ENCODE results near the gene TSBP1.
"Not testable (repeated sequence)": the region's sequence is repeated elsewhere in the genome, so short reads cannot be mapped to it uniquely, and the experiment has no call there.

TSBP1 gene

GRCh38 chr6:32317541-32317940, 54.2 kb downstream of the TSBP1 start:
- TF ChIP-seq CTCF (conservative IDR thresholded peaks at IDR 0.05; ENCODE audit: low read depth, low read length): no peak
- DNase-seq (ENCODE audit: low read depth): no peak
- no peak overlapping the region for H3K4me3 ChIP-seq (ENCODE audit: low read depth, low read length)

DNA sequence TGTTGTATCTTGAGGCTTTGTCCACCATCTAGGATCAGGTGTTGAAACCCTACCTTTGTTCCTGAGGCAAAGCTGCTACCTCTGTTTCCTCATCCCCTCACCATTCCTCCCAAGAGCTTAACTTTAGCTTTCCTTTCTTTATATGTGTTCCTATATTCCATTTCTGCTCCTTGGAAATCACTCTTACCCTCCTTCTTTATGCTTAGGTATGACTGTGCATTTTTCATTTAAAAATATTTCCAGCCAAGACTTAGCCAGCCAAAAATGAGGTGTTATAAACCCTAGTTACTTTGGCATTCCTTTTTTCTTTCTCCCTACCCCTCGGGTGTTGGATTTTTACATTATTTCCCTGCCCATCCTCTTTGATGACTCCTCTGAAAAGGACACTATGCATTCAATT, 57.7 kb downstream of the TSBP1 start:
- no peak for TF ChIP-seq CTCF (conservative IDR thresholded peaks at IDR 0.05; ENCODE audit: low read depth, low read length)
- no peak for DNase-seq (ENCODE audit: low read depth)
- no peak overlapping the region for H3K4me3 ChIP-seq (ENCODE audit: low read depth, low read length)

GRCh38 chr6:32298632-32299336, 72.9 kb downstream of the TSBP1 start:
- no peak for TF ChIP-seq CTCF (conservative IDR thresholded peaks at IDR 0.05; ENCODE audit: low read depth, low read length)

GRCh38 chr6:32294980-32295379, 76.7 kb downstream of the TSBP1 start:
- not testable (repeated sequence) for DNase-seq (ENCODE audit: low read depth); H3K4me3 ChIP-seq (ENCODE audit: low read depth, low read length)

More at GRCh38 chr6:32298632-32299336, 72.9 kb downstream of the TSBP1 start:
- H3K4me3 ChIP-seq (ENCODE audit: low read depth, low read length): no peak overlapping the region
- DNase-seq (ENCODE audit: low read depth): peak; percentile 23

DNA sequence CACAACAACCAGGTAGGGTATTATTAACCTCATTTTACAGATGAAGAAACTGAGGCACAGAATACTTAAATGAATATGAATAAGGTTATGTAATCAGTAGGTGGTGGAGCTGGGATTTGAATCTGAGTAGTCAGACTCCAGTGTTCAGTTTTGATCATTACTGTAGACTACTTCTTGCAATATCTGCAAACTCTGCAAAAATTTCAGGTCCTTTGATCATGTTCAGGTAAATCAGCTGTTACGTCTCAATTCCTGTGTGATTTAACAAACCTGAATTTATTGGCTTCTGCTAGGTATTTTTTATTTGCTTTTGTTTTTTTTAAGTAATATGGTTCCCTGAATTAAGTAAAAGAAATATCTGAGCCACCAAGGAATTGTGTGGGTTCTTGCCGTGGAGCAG, 77.1 kb downstream of the TSBP1 start:
- DNase-seq (ENCODE audit: low read depth): no peak
- TF ChIP-seq CTCF (conservative IDR thresholded peaks at IDR 0.05; ENCODE audit: low read depth, low read length): no peak
- H3K4me3 ChIP-seq (ENCODE audit: low read depth, low read length): no peak overlapping the region

- H3K4me3 ChIP-seq (ENCODE audit: low read depth, low read length): no peak overlapping the region
- no peak for TF ChIP-seq CTCF (conservative IDR thresholded peaks at IDR 0.05; ENCODE audit: low read depth, low read length)
- no peak for DNase-seq (ENCODE audit: low read depth)
Measured at GRCh38 chr6:32293695-32294094, 78.0 kb downstream of the TSBP1 start.

DNA sequence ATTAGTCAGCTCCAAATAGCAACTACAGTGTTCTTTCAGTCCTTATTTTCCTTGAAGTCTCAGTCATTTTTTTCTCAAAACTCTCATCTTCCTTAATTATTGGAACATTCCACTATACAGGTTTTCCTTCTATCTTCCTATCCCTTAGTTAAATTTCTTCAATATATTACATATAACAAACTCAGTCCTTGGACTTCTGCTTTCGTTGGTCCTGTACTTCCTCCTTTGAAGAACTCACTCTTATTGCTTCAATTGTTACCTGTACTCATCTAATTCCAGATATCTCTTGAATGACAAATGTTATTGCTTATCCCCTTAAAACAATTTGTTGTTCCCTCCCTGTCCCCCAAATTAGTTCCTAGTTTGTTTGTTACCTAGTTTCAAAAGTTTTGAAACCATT, 80.2 kb downstream of the TSBP1 start:
- no peak for TF ChIP-seq CTCF (conservative IDR thresholded peaks at IDR 0.05; ENCODE audit: low read depth, low read length)
- H3K4me3 ChIP-seq (ENCODE audit: low read depth, low read length): no peak overlapping the region
- no peak for DNase-seq (ENCODE audit: low read depth)
